ENCODE results near the gene PTPRH. TPM values are rescaled to one million over a fixed set of nuclear protein-coding genes. Genes with fewer than 3 reads are reported as not detected.

Gene PTPRH
- total RNA-seq, 6 experiments from 2014 or later = 0.45 to 1.0 (median 0.59) TPM

GRCh38 chr19:55232986-55233385, 23.7 kb upstream of the PTPRH start:
- no peak for TF ChIP-seq CTCF (IDR thresholded peaks at IDR 0.05)
- Mint-ChIP-seq H3K9me3 (no peaks in the 10 kb centered on the region), H3K4me1 (ENCODE audit: low read depth) (no peaks in the 10 kb centered on the region), H3K27me3 (ENCODE audit: insufficient read depth) (peaks cover 2% of the 10 kb centered on the region), H3K36me3 (ENCODE audit: low read depth) (peaks cover 12% of the 10 kb centered on the region; the same call in 1 of the 2 replicates), H3K27ac (no peak overlapping the region), H3K4me3 (no peak overlapping the region)
- DNase-seq = no peak

GRCh38 chr19:55232286-55232602, 22.9 kb upstream of the PTPRH start:
- Mint-ChIP-seq H3K9me3 (no peaks in the 10 kb centered on the region), H3K27ac (no peak overlapping the region), H3K4me3 (no peak overlapping the region), H3K36me3 (ENCODE audit: low read depth) (peaks cover 16% of the 10 kb centered on the region; the same call in 1 of the 2 replicates), H3K4me1 (ENCODE audit: low read depth) (no peaks in the 10 kb centered on the region), H3K27me3 (ENCODE audit: insufficient read depth) (peaks cover 2% of the 10 kb centered on the region)
- no peak for TF ChIP-seq CTCF (IDR thresholded peaks at IDR 0.05)
- DNase-seq = no peak

- Mint-ChIP-seq H3K36me3 (ENCODE audit: low read depth) (peaks cover 16% of the 10 kb centered on the region), H3K4me3 (no peak overlapping the region), H3K9me3 (no peaks in the 10 kb centered on the region), H3K27me3 (ENCODE audit: insufficient read depth) (peaks cover 2% of the 10 kb centered on the region), H3K27ac (no peak overlapping the region), H3K4me1 (ENCODE audit: low read depth) (no peaks in the 10 kb centered on the region)
- TF ChIP-seq CTCF (IDR thresholded peaks at IDR 0.05) = no peak
- no peak for DNase-seq
These were observed 22.3 kb upstream of the PTPRH start for GRCh38 chr19:55231391-55232285.

- peaks cover 18% of the 10 kb centered on the region for H3K36me3 Mint-ChIP-seq (ENCODE audit: low read depth)
- no peak overlapping the region for H3K27ac Mint-ChIP-seq
- DNase-seq = no peak
- H3K27me3 Mint-ChIP-seq (ENCODE audit: insufficient read depth) = peaks cover 2% of the 10 kb centered on the region
- H3K4me1 Mint-ChIP-seq (ENCODE audit: low read depth) = no peaks in the 10 kb centered on the region
- no peak overlapping the region for H3K4me3 Mint-ChIP-seq
- TF ChIP-seq CTCF (IDR thresholded peaks at IDR 0.05) = no peak
- no peaks in the 10 kb centered on the region for H3K9me3 Mint-ChIP-seq
These were observed 21.5 kb upstream of the PTPRH start for GRCh38 chr19:55230780-55231179.

- Mint-ChIP-seq H3K4me1 (ENCODE audit: low read depth) (no peaks in the 10 kb centered on the region), H3K9me3 (no peaks in the 10 kb centered on the region), H3K27ac (no peak overlapping the region), H3K4me3 (no peak overlapping the region), H3K27me3 (ENCODE audit: insufficient read depth) (peaks cover 2% of the 10 kb centered on the region; the same call in 1 of the 2 replicates), H3K36me3 (ENCODE audit: low read depth) (peaks cover 18% of the 10 kb centered on the region)
- no peak for DNase-seq
- TF ChIP-seq CTCF (IDR thresholded peaks at IDR 0.05) = no peak
These were observed 21.0 kb upstream of the PTPRH start for GRCh38 chr19:55230329-55230728.

Measured in HFFc6 (cell line).